ENCODE data around the gene CTU2.

- TF ChIP-seq POLR2A (IDR thresholded peaks at IDR 0.05), result no peak
- no peak for TF ChIP-seq CTCF (IDR thresholded peaks at IDR 0.05)
These were observed 5.4 kb upstream of the CTU2 start for GRCh38 chr16:88700636-88701482.

Measured in thyroid gland (tissue), 4 donors.